ENCODE data around the gene RASGRP4. TPM values are rescaled to one million over a fixed set of nuclear protein-coding genes. Genes with fewer than 3 reads are reported as not detected.

Gene RASGRP4
- total RNA-seq, 1 experiment from 2014 or later: not detected

- no peak for TF ChIP-seq SRF (IDR thresholded peaks at IDR 0.05; ENCODE audit: low read depth)
- TF ChIP-seq SIN3A (IDR thresholded peaks at IDR 0.05; ENCODE audit: low read depth): no peak
Measured at GRCh38 chr19:38383743-38384142, 42.3 kb downstream of the RASGRP4 start (continued).

- Histone ChIP-seq H3K36me3 (ENCODE audit: control insufficient read depth in 1 of 2, insufficient read depth in 2 of 2, low read length in 2 of 2) (peaks cover 37 to 41% of the 10 kb centered on the region in 2 experiments; a peak in 3 of 4 replicates), H3K4me3 (replicated peaks in 1 of 2; ENCODE audit: low read depth in 1 of 2, low read length in 2 of 2) (no peak overlapping the region), H3K27ac (ENCODE audit: low read depth, low read length) (no peak overlapping the region), H3K9me3 (ENCODE audit: control insufficient read depth in 1 of 2, insufficient read depth in 1 of 2, low read depth in 1 of 2, low read length in 2 of 2) (no peaks in the 10 kb centered on the region), H3K4me1 (ENCODE audit: control insufficient read depth in 1 of 2, insufficient read depth in 2 of 2, low read length in 2 of 2) (peaks cover 3 to 15% of the 10 kb centered on the region in 2 experiments), H4K20me1 (ENCODE audit: insufficient read depth) (no peaks in the 10 kb centered on the region), H3K9me2 (ENCODE audit: insufficient read depth) (no peaks in the 10 kb centered on the region), H3K79me2 (ENCODE audit: insufficient read depth, low read length) (peaks cover 25% of the 10 kb centered on the region; the same call in 1 of the 2 replicates), H3K9ac (ENCODE audit: low read length) (no peak overlapping the region), H3K27me3 (ENCODE audit: insufficient read depth, low read length) (no peaks in the 10 kb centered on the region), H2AFZ (ENCODE audit: low read depth, low read length, poor library complexity, severe bottlenecking) (no peak overlapping the region), H3K4me2 (ENCODE audit: low read length) (no peak overlapping the region)
- intact Hi-C loops (cut with micrococcal nuclease): no loop called here
- ChIA-PET POLR2A (no interaction called here), CTCF (no interaction called here), RAD21 (ENCODE audit: low non-redundant PET in 1 of 2, low total read pairs in 2 of 2, uncharacterized antibody in 2 of 2, unreplicated experiment in 2 of 2) (no interaction called here)
- TF ChIP-seq EGR1 (IDR thresholded peaks at IDR 0.05; ENCODE audit: low read depth) (no peak), ELF1 (IDR thresholded peaks at IDR 0.05; ENCODE audit: borderline replicate concordance, low read depth) (no peak), POLR2A (IDR thresholded peaks at IDR 0.05; ENCODE audit: borderline replicate concordance, extremely low read depth, insufficient read depth, insufficient read length) (no peak), ATF3 (IDR thresholded peaks at IDR 0.05) (no peak)
- TSS peak; percentile 19 for BruUV-seq (replicated peaks)
- DNase-seq (ENCODE audit: low read depth, low spot score) (no peak), ATAC-seq (no peak)
Measured at GRCh38 chr19:38383184-38383583, 42.8 kb downstream of the RASGRP4 start.

GRCh38 chr19:38381138-38381537, 44.9 kb downstream of the RASGRP4 start:
- Histone ChIP-seq H4K20me1 (ENCODE audit: insufficient read depth) (no peaks in the 10 kb centered on the region), H3K36me3 (ENCODE audit: control insufficient read depth in 1 of 2, insufficient read depth in 2 of 2, low read length in 2 of 2) (peaks cover 47 to 50% of the 10 kb centered on the region in 2 experiments), H3K9me2 (ENCODE audit: insufficient read depth) (no peaks in the 10 kb centered on the region), H3K27ac (ENCODE audit: low read depth, low read length) (no peak overlapping the region), H3K4me1 (ENCODE audit: control insufficient read depth in 1 of 2, insufficient read depth in 2 of 2, low read length in 2 of 2) (peaks cover 1 to 9% of the 10 kb centered on the region in 2 experiments; a peak in 2 of 4 replicates), H2AFZ (ENCODE audit: low read depth, low read length, poor library complexity, severe bottlenecking) (no peak overlapping the region), H3K9ac (ENCODE audit: low read length) (no peak overlapping the region), H3K79me2 (ENCODE audit: insufficient read depth, low read length) (peaks cover 46% of the 10 kb centered on the region), H3K4me2 (ENCODE audit: low read length) (no peak overlapping the region), H3K27me3 (ENCODE audit: insufficient read depth, low read length) (no peaks in the 10 kb centered on the region), H3K9me3 (ENCODE audit: control insufficient read depth in 1 of 2, insufficient read depth in 1 of 2, low read depth in 1 of 2, low read length in 2 of 2) (no peaks in the 10 kb centered on the region), H3K4me3 (replicated peaks in 1 of 2; ENCODE audit: low read depth in 1 of 2, low read length in 2 of 2) (no peak overlapping the region)
- DNase-seq (ENCODE audit: low read depth, low spot score) (no peak), ATAC-seq (no peak)
- BruUV-seq (replicated peaks): no TSS peak
- POLR2A ChIA-PET: interaction anchor here (0.7 kb wide), 1 partner anchor 710 kb away, joined by 3 read pairs; no protein-coding TSS in a partner anchor
- TF ChIP-seq EZH2phosphoT487 (IDR thresholded peaks at IDR 0.05; ENCODE audit: borderline replicate concordance): no peak
- RAD21 ChIA-PET (ENCODE audit: low non-redundant PET in 1 of 2, low total read pairs in 2 of 2, uncharacterized antibody in 2 of 2, unreplicated experiment in 2 of 2): no interaction called here
- CTCF ChIA-PET: no interaction called here
- intact Hi-C loops (cut with micrococcal nuclease): no loop called here

Measured in HCT116 (cell line).